Thyroid gland (tissue), 4 donors: ENCODE data around the gene COQ8A. TPM values are rescaled to one million over a fixed set of nuclear protein-coding genes. Genes with fewer than 3 reads are reported as not detected.
"Not testable (repeated sequence)": the region's sequence is repeated elsewhere in the genome, so short reads cannot be mapped to it uniquely, and the experiment has no call there.

Experiments
- DNase-seq, 2 donors: peaks; one replicate each; pipeline ENCODE4 v3.0.0-alpha.2; 2019
- H3K27ac ChIP-seq, 3 donors: fragments of 200-600 bp; sonication (generic); 1 replicate in 2 of 3; 2 replicates in 1 of 3; pipeline ENCODE4 v1.5.1; 2016 to 2019; ENCODE audit warnings: mild to moderate bottlenecking in 1 of 3, moderate library complexity in 1 of 3
- H3K27me3 ChIP-seq: fragments of 200-600 bp; sonication (generic); one replicate; pipeline ENCODE4 v1.5.1; 2019
- H3K36me3 ChIP-seq, 2 donors: fragments of 200-600 bp; sonication (generic); one replicate each; pipeline ENCODE4 v1.5.1; 2016 to 2019
- H3K4me1 ChIP-seq, 2 donors: fragments of 200-600 bp; sonication (generic); one replicate each; pipeline ENCODE4 v1.5.1; 2017 to 2019
- H3K4me3 ChIP-seq, 3 donors: fragments of 200-600 bp; sonication (generic); replicated peaks in 1 of 3; 1 replicate in 2 of 3; 2 replicates in 1 of 3; pipeline ENCODE4 v1.5.1; 2016; ENCODE audit warnings: mild to moderate bottlenecking in 1 of 3
- H3K9me3 ChIP-seq: fragments of 200-600 bp; sonication (generic); one replicate; pipeline ENCODE4 v1.5.1; 2017
- CTCF ChIP-seq, 6 experiments: fragments of 200-600 bp in 3 of 6; fragments of 450-650 bp in 3 of 6; sonication (generic) in 3 of 6; IDR thresholded peaks; one replicate each; pipeline ENCODE4 v1.5.1; 2016 to 2019; ENCODE audit warnings: antibody characterized with exemption in 6 of 6, mild to moderate bottlenecking in 2 of 6, inconsistent platforms in 1 of 6, moderate library complexity in 1 of 6
- POLR2A ChIP-seq, 2 donors: fragments of 450-650 bp; IDR thresholded peaks; one replicate each; pipeline ENCODE4 v1.6.1; 2017; ENCODE audit warnings: antibody characterized with exemption in 2 of 2, mild to moderate bottlenecking in 2 of 2, moderate library complexity in 1 of 2
- WGBS, 2 donors: methylation state at CpG; one replicate each; pipeline ENCODE4 v1.1.5; 2017; 5-methylcytosine and 5-hydroxymethylcytosine counted together
- intact Hi-C: fragments of 100-400 bp; cut with DNase I; formaldehyde crosslinking; loops from one replicate; pipeline ENCODE4 v1.15.1; 2023
- total RNA-seq, 4 donors: library from RNA; depleted of rRNA; stranded (reverse); fragments of >200 nt; gene quantifications; one replicate each; pipeline ENCODE4 v1.2.3, GENCODE V29; 2016

Gene COQ8A
- total RNA-seq, 4 donors from 2014 or later = 25.1 to 35.9 (median 30.1) TPM

GRCh38 chr1:226954777-226955176, 14.7 kb downstream of the COQ8A start:
- no peaks in the 10 kb centered on the region for H3K4me1 ChIP-seq
- no peak for TF ChIP-seq CTCF (IDR thresholded peaks at IDR 0.05)
- no peak for TF ChIP-seq POLR2A (IDR thresholded peaks at IDR 0.05)
- H3K27me3 ChIP-seq = no peaks in the 10 kb centered on the region
- no peaks in the 10 kb centered on the region for H3K36me3 ChIP-seq
- H3K27ac ChIP-seq = no peak overlapping the region
- H3K4me3 ChIP-seq = no peak overlapping the region
- intact Hi-C loops = no loop called here
- 84 to 94% methylated on average over 4 of the region's 4 CpGs for WGBS, 2 donors
- no peaks in the 10 kb centered on the region for H3K9me3 ChIP-seq
- DNase-seq = no peak

GRCh38 chr1:226955857-226956256, 15.8 kb downstream of the COQ8A start:
- H3K4me1 ChIP-seq, H3K27me3 ChIP-seq, H3K4me3 ChIP-seq, intact Hi-C loops, H3K36me3 ChIP-seq, H3K9me3 ChIP-seq, H3K27ac ChIP-seq, DNase-seq: not testable (repeated sequence)
- WGBS, 2 donors = 94 to 100% methylated on average over 2 of the region's 2 CpGs

GRCh38 chr1:226956942-226957713, 17.0 kb downstream of the COQ8A start:
- intact Hi-C loops = no loop called here
- Histone ChIP-seq H3K27me3 (no peaks in the 10 kb centered on the region), H3K27ac (no peak overlapping the region), H3K9me3 (no peaks in the 10 kb centered on the region), H3K4me3 (no peak overlapping the region), H3K4me1 (no peaks in the 10 kb centered on the region), H3K36me3 (no peaks in the 10 kb centered on the region)
- WGBS, 2 donors = 91 to 96% methylated on average over 6 of the region's 6 CpGs
- TF ChIP-seq POLR2A (IDR thresholded peaks at IDR 0.05) (no peak), CTCF (IDR thresholded peaks at IDR 0.05) (no peak)
- no peak for DNase-seq

GRCh38 chr1:226957714-226958113, 17.6 kb downstream of the COQ8A start:
- H3K27me3 ChIP-seq = no peaks in the 10 kb centered on the region
- H3K9me3 ChIP-seq = no peaks in the 10 kb centered on the region
- H3K36me3 ChIP-seq = no peaks in the 10 kb centered on the region
- no peak overlapping the region for H3K4me3 ChIP-seq
- no peak for TF ChIP-seq CTCF (IDR thresholded peaks at IDR 0.05)
- no peak for TF ChIP-seq POLR2A (IDR thresholded peaks at IDR 0.05)
- no peak for DNase-seq
- no peak overlapping the region for H3K27ac ChIP-seq
- 89 to 96% methylated on average over 11 of the region's 11 CpGs for WGBS, 2 donors
- intact Hi-C loops = no loop called here
- H3K4me1 ChIP-seq = no peaks in the 10 kb centered on the region

GRCh38 chr1:226958300-226958699, 18.2 kb downstream of the COQ8A start:
- Histone ChIP-seq H3K9me3 (no peaks in the 10 kb centered on the region), H3K4me3 (no peak overlapping the region), H3K4me1 (no peaks in the 10 kb centered on the region), H3K27me3 (no peaks in the 10 kb centered on the region), H3K36me3 (no peaks in the 10 kb centered on the region), H3K27ac (no peak overlapping the region)
- TF ChIP-seq POLR2A (IDR thresholded peaks at IDR 0.05) (no peak), CTCF (IDR thresholded peaks at IDR 0.05) (no peak)
- DNase-seq = no peak
- intact Hi-C loops = no loop called here
- WGBS, 2 donors = 98 to 99% methylated on average over 13 of the region's 13 CpGs
